Large intestine (tissue), 3 donors: ENCODE measurements around the gene PC. TPM values are rescaled to one million over a fixed set of nuclear protein-coding genes. Genes with fewer than 3 reads are reported as not detected.
"Not testable (repeated sequence)": the region's sequence is repeated elsewhere in the genome, so short reads cannot be mapped to it uniquely, and the experiment has no call there.

ENCODE experiments used
- DNase-seq, 2 donors: peaks; one replicate each; pipeline versions ENCODE4 v3.0.0 to v3.0.0-alpha.2; 2013
- H3K27ac ChIP-seq: one replicate; pipeline ENCODE4 v1.5.1; 2013; ENCODE audit warnings: low read length
- H3K27me3 ChIP-seq: 2 replicates; pipeline ENCODE4 v1.6.1; 2013; ENCODE audit warnings: low read length; ENCODE audit not compliant: control insufficient read depth, insufficient read depth
- H3K36me3 ChIP-seq: 2 replicates; pipeline ENCODE4 v1.6.1; 2013; ENCODE audit warnings: low read length; ENCODE audit not compliant: control insufficient read depth, insufficient read depth
- H3K4me1 ChIP-seq: one replicate; pipeline ENCODE4 v1.6.1; 2013; ENCODE audit warnings: low read length; ENCODE audit not compliant: control insufficient read depth, insufficient read depth
- H3K4me3 ChIP-seq: one replicate; pipeline ENCODE4 v1.5.1; 2013; ENCODE audit warnings: low read length
- H3K9me3 ChIP-seq: one replicate; pipeline ENCODE4 v1.6.1; 2013; ENCODE audit warnings: mild to moderate bottlenecking, low read depth, low read length, moderate library complexity; ENCODE audit not compliant: control insufficient read depth
- WGBS: methylation state at CpG from one replicate; pipeline ENCODE4 v1.1.5; 2013; ENCODE audit warnings: low lambda C conversion rate; ENCODE audit not compliant: insufficient coverage; 5-methylcytosine and 5-hydroxymethylcytosine counted together
- polyA plus RNA-seq: library from polyadenylated mRNA; unstranded; fragments of 120-200 nt; gene quantifications from one replicate; pipeline ENCODE4 v1.2.1, GENCODE V29; 2013

PC gene
- polyA plus RNA-seq, 1 donor = 12.5 TPM

DNA sequence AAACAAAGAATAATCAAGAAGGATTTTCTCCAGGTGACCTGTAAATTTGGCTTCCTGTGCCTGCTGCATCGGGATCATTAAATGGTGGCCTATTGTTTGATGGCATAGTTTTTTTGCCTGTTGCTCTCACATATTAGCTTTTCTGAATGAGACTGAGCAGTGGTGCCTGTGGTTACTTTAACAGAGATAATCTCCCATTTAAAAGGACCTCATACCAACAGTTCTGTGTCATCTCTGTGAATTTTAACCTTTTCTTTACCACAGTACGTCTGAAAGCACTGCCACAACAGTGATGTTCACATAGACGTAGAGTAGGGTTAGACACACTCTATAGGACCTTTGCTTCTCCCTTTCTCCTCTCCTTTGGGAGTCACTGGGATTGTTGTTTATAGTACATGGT lies 137.8 kb downstream of the PC start:
- no peaks in the 10 kb centered on the region for H3K4me1 ChIP-seq

GRCh38 chr11:66818231-66818955 lies 139.8 kb downstream of the PC start:
- no peak overlapping the region for H3K27ac ChIP-seq

More for the DNA sequence above, 137.8 kb downstream of the PC start:
- DNase-seq = no peak
- no peak overlapping the region for H3K4me3 ChIP-seq
- no peaks in the 10 kb centered on the region for H3K27me3 ChIP-seq
- no peak overlapping the region for H3K27ac ChIP-seq
- H3K9me3 ChIP-seq = no peaks in the 10 kb centered on the region
- peaks cover 13% of the 10 kb centered on the region for H3K36me3 ChIP-seq
- no CpG with 5 or more reads among the region's 3 CpGs for WGBS

DNA sequence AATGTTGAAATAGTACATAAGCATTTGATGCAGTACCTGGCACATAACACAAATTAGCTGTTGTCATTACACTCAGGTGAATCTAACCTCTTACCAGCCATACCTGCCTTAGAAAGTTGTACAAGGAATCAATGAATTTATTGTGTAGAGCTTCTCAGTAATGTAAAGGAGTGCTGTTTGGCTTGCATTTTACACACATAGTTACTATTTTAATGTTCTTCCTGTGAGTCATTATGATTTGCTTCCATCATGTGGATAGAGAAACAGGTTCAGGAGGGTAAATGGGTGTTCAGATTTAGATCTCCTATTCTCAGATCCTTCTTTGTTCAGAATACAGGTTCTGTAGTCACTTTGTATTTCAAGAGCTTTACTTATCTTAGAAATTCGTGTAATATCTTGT lies 142.5 kb downstream of the PC start:
- WGBS = no CpG with 5 or more reads among the region's 1 CpG
- no peaks in the 10 kb centered on the region for H3K4me1 ChIP-seq
- no peak overlapping the region for H3K27ac ChIP-seq
- H3K9me3 ChIP-seq = no peaks in the 10 kb centered on the region
- H3K36me3 ChIP-seq = peaks cover 9% of the 10 kb centered on the region
- no peak for DNase-seq
- no peaks in the 10 kb centered on the region for H3K27me3 ChIP-seq
- no peak overlapping the region for H3K4me3 ChIP-seq

More at GRCh38 chr11:66818231-66818955, 139.8 kb downstream of the PC start:
- no peaks in the 10 kb centered on the region for H3K27me3 ChIP-seq
- H3K9me3 ChIP-seq = no peaks in the 10 kb centered on the region
- DNase-seq = no peak
- H3K4me1 ChIP-seq = no peaks in the 10 kb centered on the region
- 20% methylated on average over 1 of the region's 3 CpGs for WGBS
- H3K4me3 ChIP-seq = no peak overlapping the region
- peaks cover 13% of the 10 kb centered on the region for H3K36me3 ChIP-seq

DNA sequence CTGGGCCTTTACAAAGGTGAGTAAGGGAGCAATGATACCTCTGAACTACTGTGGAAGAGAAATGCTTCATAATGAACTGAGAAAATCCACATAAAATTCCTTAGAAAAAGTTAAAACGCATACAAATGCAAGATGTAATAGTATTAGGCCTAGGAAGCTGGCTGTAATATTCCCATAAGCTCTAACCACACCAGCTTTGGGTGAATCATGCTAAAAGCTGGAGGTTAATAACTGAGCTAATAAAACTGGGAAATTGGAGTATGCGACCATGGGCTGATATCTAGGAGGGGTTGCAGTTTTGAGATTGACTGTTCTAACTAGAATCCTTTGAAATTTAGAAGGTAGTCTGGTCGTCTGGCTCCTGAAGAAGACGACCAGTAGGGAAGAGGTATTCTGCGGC lies 143.5 kb downstream of the PC start:
- no peak for DNase-seq
- Histone ChIP-seq H3K36me3 (peaks cover 12% of the 10 kb centered on the region), H3K4me3 (no peak overlapping the region), H3K27ac (no peak overlapping the region), H3K4me1 (no peaks in the 10 kb centered on the region), H3K9me3 (no peaks in the 10 kb centered on the region), H3K27me3 (no peaks in the 10 kb centered on the region)
- 94% methylated on average over 3 of the region's 5 CpGs for WGBS

- WGBS = no CpG with 5 or more reads among the region's 1 CpG
- H3K4me1 ChIP-seq = no peaks in the 10 kb centered on the region
- no peak overlapping the region for H3K4me3 ChIP-seq
- H3K27me3 ChIP-seq = no peaks in the 10 kb centered on the region
- peaks cover 9% of the 10 kb centered on the region for H3K36me3 ChIP-seq
- H3K9me3 ChIP-seq = no peaks in the 10 kb centered on the region
- no peak for DNase-seq
- no peak overlapping the region for H3K27ac ChIP-seq
Measured at GRCh38 chr11:66810576-66811185, 147.5 kb downstream of the PC start.

- DNase-seq = no peak
- Histone ChIP-seq H3K4me1 (no peaks in the 10 kb centered on the region), H3K27ac (no peak overlapping the region), H3K9me3 (no peaks in the 10 kb centered on the region), H3K27me3 (no peaks in the 10 kb centered on the region), H3K36me3 (peaks cover 11% of the 10 kb centered on the region), H3K4me3 (no peak overlapping the region)
- WGBS = 100% methylated on average over 1 of the region's 3 CpGs
Measured at GRCh38 chr11:66809592-66809991, 148.6 kb downstream of the PC start.

DNA sequence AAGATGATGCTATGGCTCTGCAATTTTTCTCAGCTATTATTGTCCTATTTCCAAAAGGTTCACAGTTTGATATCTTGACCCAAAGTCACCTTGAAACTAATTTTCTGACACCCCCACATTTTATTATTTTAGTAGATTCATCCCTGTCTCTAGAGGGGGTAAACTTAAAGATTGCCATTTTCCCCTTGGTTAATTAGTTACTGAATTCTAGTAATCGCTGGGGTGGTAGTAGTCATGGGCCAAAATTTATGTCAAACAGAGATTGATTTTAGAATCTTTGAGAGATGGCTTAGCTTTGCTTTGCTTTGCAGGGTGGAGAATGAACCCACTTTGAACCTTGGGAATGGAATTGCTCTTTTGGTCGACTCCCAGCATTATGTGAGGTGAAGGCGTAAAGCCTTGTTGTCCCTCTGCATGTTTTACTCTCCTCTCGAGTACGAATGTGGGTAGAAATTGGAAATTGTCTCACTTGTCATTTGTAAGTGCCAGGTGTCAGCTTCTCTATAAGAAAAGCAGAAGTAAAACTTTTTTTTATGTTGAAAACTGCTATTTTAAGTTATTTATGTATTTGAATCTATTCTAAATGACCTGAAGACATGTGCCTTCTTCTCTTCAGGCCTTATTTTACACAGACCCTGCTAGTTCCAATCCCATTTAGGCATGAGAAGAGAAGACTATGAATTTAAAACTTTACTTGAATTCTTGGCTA lies 157.3 kb downstream of the PC start:
- WGBS = no CpG with 5 or more reads among the region's 5 CpGs
- H3K4me1 ChIP-seq = no peaks in the 10 kb centered on the region
- H3K27me3 ChIP-seq = no peaks in the 10 kb centered on the region
- no peaks in the 10 kb centered on the region for H3K9me3 ChIP-seq
- peaks cover 2% of the 10 kb centered on the region for H3K36me3 ChIP-seq
- H3K4me3 ChIP-seq = no peak overlapping the region
- no peak overlapping the region for H3K27ac ChIP-seq
- DNase-seq = no peak

GRCh38 chr11:66799815-66800214 lies 158.4 kb downstream of the PC start:
- H3K36me3 ChIP-seq, H3K27ac ChIP-seq, DNase-seq, H3K4me3 ChIP-seq, H3K27me3 ChIP-seq, H3K9me3 ChIP-seq, H3K4me1 ChIP-seq: not testable (repeated sequence)

Other genes with a start within 250 kb of the PC start
- 7.1 TPM for gene SPTBN2, start 229.2 kb downstream of the PC start, polyA plus RNA-seq
- gene RCE1, start 114.9 kb downstream of the PC start, polyA plus RNA-seq = 27.2 TPM
- gene LRFN4, start 101.3 kb downstream of the PC start, polyA plus RNA-seq = 15.7 TPM
- gene C11orf86, start 16.9 kb upstream of the PC start, polyA plus RNA-seq = 16.0 TPM
- gene SYT12, start 64.8 kb upstream of the PC start, polyA plus RNA-seq = 0.06 TPM
- 22.9 TPM for gene RHOD, start 98.5 kb upstream of the PC start, polyA plus RNA-seq
- gene KDM2A, start 160.9 kb upstream of the PC start, polyA plus RNA-seq = 58.5 TPM